Activated CD8-positive, alpha-beta memory T cell treated with anti-CD3 and anti-CD28 coated beads for 24 hours (primary cell): ENCODE results near the gene ZNF800.

Source experiments
- DNase-seq: peaks from one replicate; pipeline ENCODE4 v3.0.0-alpha.2; 2020

Gene ZNF800

GRCh38 chr7:127390186-127390816 is 2.2 kb downstream of the ZNF800 start:
- no peak for DNase-seq

DNA sequence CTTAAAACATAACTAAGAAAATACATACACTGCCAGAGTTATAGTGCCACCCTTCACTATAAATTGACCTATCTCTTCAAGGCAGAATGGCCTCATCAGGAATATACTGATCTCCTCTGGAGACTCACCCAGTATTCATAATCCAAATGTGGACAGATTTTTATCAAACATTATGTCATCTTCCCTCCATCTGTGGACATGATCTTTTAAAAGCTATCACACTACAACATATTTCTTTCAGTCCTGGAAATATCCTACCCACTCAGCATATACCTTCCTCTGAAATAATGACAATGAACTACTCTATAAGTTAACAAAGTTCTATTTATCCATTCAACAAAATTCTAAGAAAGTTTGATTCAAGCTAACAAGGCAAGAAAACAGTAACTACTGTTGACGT is 3.2 kb downstream of the ZNF800 start:
- DNase-seq = no peak

DNA sequence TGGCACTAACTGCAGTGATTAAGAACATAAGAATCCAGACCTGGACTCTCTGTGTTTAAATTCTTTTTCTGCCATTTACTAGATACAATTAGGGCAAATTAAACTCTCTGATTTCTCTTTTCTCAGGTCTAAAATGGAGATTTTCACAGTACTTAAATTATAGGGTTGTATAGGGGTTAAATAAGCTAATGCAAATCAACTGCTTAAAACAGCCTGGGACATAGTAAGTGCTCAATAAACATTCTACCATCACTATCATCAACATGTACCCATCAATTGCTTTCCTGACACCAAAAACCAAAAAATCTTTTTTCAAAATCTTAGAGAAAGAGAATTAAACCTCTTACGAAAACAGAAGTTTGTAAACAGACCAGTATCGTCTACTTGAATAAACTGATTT is 4.5 kb downstream of the ZNF800 start:
- no peak for DNase-seq

DNA sequence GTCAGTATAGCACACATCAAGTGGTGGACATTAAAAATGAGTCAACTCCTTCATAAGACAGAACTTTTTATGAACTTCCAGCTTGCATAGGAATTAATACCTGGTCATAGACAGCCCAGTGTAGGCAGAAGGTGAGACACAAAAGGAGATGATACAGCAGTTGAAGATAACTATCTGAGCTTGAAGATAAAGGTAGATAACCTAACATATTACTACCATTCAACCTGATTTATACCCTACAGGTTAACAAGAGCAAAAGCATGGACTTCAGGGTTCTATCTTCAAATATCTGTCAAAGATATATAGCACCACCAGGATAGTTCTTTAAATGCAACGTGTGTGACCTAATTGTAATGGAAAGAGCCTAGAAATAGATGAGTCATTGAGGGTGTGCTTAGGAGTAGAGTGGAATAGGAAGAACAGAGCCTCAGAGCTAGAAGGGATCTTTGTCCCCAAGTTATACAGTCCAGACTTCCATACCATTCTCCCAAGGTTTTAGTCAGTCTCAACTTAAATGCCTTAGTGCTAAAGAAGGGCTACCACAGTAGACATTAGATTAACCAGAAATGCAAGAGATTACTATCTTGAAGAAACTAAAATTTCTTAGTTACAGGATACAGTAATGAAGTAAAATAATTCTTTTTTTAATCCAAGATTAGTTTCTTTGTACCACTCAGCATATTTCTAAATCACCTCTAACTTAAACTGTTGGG is 9.2 kb downstream of the ZNF800 start:
- DNase-seq = no peak

GRCh38 chr7:127382301-127383085 is 10.0 kb downstream of the ZNF800 start:
- no peak for DNase-seq

DNA sequence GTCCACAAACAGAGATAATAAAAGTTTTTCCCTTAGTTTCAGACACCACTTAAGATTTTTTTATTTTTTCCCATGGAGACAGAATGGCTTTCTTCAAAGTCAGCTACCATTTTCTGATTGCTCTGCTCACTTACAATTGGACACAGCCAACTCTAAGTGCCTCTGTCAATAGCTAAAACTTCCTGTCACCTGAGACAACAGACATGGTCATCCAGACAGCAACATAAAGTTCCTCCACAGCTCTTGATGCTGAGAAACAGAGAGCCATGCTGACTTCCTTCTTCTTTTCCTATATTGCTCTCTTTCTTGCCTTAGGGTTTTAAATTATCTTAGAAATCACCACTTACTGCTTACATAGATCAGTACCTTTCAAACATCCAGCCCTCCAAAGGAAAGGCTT is 12.0 kb downstream of the ZNF800 start:
- DNase-seq = no peak

DNA sequence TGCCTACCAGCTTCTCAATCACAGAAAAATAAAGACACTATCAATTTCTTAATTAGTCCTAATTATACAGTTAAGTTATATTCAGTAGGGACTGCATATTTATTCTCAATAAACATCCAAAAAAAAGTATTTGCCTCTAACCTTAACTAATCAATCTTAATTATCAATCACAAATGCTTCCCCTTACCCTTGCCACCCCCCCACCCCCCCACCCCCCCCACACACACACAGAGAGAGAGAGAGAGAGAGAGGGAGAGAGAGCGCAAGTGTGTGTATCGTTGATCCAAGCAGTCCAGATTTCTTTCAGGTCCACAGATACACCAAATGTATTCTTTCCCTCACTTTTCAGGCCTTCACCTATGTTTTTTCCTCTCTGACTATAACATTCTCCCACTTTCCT is 12.9 kb downstream of the ZNF800 start:
- no peak for DNase-seq

DNA sequence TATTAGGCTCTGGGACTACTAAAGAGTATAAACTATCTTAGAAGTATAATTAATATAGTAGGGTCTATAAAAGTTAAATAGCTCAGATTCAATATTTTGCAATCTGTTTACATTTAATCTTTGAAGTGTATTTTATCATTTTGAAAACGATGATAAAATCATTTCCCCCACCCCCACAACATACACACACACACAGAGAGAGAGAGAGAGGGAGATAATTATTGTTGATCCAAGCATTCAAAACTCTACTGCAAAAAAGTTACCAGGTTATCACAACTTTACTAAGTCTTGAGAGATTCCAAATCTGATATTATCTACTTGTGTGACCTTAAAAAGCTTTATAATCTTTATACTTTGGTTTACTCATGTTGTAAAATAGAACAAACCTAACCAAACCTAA is 14.0 kb downstream of the ZNF800 start:
- DNase-seq = no peak

DNA sequence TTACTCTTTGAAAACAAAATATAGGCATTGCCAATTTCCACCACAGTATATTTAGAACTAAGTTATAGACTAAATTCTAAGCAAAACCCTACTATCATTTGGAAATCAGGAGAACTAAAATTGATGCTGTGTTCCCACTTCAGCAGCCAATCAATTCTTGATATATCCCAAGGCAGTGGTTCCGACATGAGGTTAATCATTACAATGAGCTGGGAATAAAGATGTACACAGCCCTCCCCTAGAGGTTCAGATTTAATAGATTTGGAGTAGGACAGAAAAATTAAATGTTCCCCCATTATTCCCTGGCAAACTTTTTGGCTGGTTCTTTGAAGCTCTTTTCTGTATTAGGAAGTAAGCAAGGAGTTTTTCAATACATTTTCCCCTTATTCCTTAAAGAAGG is 15.1 kb downstream of the ZNF800 start:
- no peak for DNase-seq

GRCh38 chr7:127375631-127376030 is 16.9 kb downstream of the ZNF800 start:
- no peak for DNase-seq

GRCh38 chr7:127367679-127368078 is 24.8 kb downstream of the ZNF800 start:
- no peak for DNase-seq

GRCh38 chr7:127366680-127367079 is 25.8 kb downstream of the ZNF800 start:
- no peak for DNase-seq

DNA sequence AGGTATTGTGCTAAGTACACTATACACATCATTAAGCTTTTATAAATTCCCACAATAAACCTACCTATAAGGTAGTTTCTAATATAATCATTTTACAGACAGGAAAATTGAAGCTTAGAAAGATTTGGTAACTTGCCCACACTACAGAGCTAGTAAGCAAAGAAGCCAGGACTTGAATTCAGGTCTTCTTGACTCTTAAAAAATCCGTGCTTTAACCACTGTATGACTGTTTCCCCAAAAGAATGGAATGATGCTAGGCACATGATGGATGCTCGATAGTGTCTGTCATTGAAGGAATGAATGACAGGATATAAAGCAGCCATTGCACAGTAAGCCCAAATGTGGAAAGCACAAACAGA is 26.6 kb downstream of the ZNF800 start:
- no peak for DNase-seq

GRCh38 chr7:127365164-127365956 is 27.1 kb downstream of the ZNF800 start:
- DNase-seq = no peak

- no peak for DNase-seq
These were observed 30.0 kb downstream of the ZNF800 start for GRCh38 chr7:127362364-127363027.

- no peak for DNase-seq
These were observed 30.8 kb downstream of the ZNF800 start for GRCh38 chr7:127361736-127362135.

DNA sequence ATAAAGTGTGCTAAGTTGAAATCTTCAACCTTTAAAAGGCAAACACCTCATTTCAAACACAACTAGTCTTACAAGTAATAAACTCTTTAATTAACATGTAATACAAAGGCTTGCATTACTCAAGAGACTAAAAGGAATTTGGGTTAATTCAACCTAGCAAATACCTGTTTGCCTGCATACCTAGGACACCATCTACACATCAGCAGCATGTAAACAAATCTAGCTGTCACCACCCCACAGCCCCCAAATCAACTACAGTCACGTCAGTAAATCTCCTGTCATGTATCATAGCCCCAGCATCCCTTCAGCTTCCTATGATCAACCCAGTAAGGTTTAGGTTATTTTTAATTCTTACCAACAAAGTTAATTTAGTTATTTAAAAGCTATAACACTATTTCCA is 33.5 kb downstream of the ZNF800 start:
- no peak for DNase-seq

- no peak for DNase-seq
These were observed 38.6 kb downstream of the ZNF800 start for GRCh38 chr7:127353897-127354296.

GRCh38 chr7:127350586-127350985 is 41.9 kb downstream of the ZNF800 start:
- DNase-seq = no peak

- DNase-seq = no peak
These were observed 42.6 kb downstream of the ZNF800 start for GRCh38 chr7:127349881-127350280.

DNA sequence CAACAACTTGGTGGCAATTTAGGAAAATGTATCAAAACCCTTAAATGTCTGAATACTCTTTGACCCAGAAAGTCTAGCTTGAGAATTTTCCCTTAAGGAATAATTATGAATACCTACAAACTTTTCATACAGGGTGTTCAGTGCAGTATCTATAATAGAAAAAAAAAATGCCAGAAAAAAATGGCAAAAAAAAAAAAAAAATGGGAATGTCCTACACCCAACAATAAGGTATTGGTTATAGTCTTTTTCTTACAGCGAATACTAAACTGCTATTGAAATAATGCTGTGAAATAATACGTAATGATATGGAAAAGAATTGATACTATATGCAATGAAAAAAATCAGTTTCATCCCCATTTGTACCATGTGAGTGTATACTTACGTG is 44.3 kb downstream of the ZNF800 start:
- DNase-seq = no peak

DNA sequence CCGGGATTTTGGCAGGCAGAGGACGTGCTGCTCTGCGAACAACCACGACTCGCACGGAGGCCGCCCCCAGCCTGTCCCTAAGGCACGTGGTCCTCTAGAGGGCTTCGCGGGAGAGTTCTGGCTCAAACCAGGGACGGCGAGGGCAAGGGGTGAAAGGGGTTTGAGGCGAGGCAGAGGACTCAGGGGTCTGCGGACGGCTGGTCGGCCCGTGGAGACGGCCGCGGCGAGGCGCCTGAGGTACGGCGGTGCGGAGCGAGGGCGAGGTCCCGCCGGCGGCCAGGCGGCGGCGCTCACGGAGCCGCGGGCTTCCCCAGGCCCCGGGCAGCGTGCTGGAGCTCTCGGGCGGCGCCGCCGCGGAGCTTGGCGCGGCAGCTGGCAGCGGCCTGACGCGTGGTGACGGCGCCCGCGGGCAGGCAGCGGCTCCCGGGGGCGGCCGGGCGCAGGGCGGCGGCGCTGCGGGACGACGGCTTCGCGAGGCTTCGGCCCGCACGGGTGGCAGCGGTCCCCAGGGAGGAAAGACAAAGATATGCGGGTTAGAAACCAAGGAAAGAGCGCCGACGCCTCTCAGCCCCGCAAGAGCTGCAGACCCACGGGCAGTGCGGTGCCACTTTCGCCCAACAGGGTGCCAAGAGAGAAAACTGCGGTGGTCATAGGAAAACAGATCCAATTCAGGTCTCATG is 44.8 kb downstream of the ZNF800 start:
- DNase-seq = peak; percentile 87
